SW480 (cell line): Measurements from ENCODE around the gene OSBPL10.
"Not testable (repeated sequence)": the region's sequence is repeated elsewhere in the genome, so short reads cannot be mapped to it uniquely, and the experiment has no call there.

Source experiments
- DNase-seq: peaks from one replicate; pipeline ENCODE4 v3.0.0-alpha.2; 2016; ENCODE audit warnings: low spot score

The OSBPL10 gene

DNA sequence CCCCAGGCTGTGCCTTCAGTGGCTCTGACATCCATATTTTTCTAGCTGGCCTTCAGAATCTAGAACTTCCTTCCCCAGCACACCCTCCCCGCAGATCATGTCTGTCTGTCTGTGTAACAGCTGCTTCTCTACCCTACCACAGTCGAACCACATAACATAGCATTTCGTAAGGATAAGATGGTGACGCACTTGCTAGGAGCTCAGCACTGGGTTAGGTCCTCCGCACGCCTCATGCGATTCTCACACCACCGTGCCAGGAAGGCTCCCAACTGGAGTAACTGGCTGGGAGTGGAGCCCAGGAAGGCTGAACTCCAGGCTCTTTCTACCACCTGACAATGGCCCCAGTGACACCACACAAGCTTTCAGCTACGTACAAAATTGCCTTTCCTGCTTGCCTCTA lies 279.8 kb downstream of the OSBPL10 start:
- no peak for DNase-seq

DNA sequence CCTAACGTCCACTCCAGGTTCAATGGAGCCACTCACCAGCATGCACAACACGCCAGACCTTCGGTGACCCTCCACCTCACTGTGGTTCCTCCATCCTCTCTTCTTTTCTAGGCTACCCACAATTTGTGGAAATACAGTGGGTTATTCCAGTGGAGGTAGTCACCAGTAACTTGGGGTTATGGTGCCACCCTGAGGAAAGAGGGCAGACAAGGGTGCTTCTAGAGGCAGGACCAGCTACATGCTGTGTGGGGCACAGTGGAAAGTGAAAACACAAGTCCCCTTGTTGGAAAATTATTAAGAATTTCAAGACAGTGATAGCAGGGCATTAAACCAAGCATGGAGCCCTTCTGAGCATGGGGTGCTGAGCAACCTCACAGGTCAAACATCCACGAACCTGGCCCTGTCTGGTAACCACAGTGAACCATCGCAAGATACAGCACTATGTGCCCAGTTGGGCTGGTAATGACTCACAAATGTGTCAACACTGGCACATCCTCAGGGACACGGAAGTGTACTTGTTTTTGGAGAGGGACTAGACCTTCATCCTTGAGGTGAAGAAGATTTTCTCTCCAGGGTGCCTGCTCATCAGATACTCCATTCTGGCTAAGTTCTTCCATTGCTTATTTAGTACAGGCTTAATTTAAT lies 281.6 kb downstream of the OSBPL10 start:
- DNase-seq, result no peak

DNA sequence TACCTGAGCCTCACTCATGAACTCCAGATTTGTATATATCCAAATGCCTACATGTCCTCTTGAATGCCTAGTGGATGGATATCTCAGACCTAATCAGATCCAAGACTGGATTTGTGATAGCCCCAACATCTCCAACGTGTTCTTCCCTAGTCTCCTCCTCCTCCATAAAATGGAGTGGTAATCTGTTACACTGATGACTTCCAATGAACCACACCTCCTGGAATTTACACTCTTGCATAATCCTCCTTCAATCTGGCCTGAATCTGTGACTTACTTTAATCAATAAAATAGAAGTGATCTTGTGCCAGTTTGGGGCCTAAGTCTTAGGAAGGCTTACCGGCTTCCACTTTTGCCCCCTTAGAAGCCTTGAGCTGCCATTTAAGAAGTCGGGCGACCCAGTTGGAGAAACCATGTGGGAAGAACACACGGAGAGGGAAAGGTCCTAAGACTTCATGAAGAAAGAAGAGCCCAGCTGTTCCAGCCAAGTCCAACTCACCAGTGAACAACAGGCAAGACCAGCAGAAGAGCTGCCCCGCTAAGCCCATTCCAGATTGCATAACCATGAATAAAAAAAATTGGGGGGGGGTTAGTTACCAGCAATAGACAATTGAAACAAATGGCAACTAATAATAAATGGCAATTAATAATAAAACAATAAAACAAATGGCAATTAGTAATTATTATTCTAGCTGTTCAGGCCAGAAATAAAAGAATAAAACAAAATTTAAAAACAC lies 284.1 kb downstream of the OSBPL10 start:
- no peak for DNase-seq

DNA sequence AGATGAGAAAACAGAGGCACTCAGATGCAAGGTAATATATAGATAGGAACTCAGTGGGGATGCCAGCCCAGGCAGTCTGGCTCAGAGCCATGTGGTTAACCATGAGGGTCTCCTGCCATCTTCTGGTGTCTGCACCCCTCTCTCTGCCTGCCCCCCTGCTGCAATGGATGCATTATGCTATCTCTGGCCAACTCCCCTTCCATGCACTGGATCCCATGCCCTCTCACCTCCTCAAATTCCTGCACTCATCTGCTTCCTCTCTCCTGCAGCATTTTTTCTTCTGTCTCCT lies 285.1 kb downstream of the OSBPL10 start:
- DNase-seq, result no peak

DNA sequence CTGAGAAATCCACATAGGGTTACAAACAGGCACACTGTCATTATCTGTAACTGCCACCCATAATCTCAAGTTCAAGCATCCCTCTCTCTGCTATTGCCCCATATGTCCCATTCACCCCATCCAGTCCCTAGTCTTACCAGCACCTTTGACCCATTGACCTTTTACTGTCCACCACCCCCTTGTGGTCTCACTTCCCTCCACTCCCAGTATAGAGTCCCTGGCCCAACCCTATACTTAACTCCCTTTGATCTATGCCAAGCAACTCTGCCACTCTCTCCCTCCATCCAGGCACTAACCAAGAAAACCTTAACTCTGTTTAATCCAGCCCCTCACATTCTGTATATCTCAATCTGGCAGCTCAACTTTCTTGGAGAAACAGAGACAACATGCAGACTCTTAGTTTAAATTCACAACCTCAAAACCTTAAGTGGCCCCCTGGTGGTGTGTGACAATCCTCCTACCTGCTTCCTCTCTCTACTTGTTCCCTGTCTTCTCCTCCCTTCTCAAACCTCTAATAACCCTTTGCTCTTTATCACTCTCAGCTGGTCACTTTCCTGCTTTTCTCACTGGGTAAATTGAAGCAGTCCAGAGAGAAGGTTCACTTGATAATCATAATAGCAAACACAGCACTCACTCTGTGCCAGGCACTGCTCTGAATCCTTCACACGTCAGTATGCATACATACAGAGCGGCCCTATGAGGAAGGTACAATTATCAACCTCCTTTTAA lies 285.6 kb downstream of the OSBPL10 start:
- no peak for DNase-seq

DNA sequence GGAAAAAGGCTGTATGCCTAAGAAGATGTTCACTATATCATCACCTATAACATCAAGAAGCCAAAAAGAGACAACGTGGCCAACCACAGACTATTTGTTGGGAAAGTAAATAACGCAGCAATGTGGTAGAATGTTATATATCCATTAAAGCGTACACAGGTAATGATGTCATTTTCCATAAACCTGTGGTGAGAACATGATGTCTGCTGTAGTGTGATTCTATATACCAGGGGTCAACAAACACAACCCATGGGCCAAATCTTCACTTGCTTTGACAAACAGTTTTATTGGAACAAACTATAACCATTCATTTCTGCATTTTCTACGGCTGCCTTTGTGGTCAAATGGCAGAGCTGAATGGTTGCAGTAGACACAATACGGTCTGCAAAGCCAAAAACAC lies 287.7 kb downstream of the OSBPL10 start:
- DNase-seq, result no peak

DNA sequence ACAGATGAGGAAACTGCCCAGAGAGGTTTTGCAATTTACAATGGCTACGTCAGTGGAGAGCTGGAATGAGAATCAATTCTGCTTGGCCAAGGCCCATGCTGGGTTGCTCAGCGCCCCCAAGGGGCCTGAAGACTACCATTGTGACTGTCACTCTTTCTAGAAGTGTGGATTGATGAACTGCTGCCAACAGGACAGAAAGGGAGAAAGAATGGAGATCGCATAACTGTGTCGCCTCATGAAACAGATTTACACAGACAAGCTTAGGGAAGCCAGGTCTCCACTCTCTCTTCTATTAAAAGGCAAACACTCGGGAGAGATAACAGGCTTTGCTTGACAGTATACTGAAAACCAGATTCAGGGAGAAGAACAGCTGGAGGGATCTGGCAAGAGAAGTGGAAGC lies 288.3 kb downstream of the OSBPL10 start:
- no peak for DNase-seq

DNA sequence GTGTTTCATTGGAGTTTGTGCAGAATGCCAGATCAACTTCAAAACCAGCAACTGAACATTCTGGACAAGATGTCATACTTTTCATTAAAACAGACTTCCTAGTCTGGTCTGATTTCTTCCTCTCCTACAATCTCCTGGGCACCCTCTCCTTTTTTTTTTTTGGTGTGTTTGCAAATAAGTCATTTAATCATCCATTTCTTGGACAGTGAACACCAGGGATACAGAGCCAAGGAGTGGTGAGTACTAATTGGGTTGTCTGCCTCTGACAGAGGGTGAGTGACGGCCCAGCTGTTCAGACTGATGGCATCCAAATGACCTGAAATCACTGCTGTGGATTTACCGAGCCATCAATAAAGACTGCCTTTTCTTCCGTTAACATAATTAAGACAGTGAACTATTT lies 290.3 kb downstream of the OSBPL10 start:
- no peak for DNase-seq

DNA sequence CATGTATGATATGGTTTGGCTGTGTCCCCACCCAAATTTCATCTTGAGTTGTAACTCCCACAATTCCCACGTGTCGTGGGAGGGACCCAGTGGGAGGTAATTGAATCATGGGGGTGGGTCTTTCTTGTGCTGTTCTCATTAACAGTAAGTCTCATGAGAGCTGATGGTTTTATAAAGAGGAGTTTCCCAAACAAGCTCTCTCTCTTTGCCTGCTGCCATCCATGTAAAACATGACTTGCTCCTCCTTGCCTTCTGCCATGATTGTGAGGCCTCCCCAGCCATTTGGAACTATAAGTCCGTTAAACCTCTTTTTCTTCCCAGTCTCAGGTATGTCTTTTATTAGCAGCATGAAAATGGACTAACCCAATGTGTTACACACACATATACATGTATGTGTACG lies 291.5 kb downstream of the OSBPL10 start:
- DNase-seq, result not testable (repeated sequence)

DNA sequence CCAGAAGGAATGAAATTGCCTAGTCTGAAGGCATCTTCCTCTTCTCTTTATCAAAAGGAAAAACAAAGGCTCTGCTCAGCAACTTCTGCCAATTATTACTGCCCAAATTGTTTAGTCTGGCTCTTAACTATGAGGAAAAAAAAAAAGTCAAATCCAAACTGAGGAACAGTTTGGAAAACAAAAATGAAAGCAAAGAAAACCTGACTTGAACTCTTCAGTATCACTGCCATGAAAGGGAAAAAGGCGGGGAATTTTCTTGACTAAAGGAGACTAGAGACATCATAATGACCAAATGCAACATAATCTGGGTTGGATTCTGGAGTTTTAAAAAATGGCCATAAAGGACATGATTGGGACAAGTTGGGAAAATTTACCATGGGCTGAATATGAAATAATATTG lies 292.1 kb downstream of the OSBPL10 start:
- no peak for DNase-seq

DNA sequence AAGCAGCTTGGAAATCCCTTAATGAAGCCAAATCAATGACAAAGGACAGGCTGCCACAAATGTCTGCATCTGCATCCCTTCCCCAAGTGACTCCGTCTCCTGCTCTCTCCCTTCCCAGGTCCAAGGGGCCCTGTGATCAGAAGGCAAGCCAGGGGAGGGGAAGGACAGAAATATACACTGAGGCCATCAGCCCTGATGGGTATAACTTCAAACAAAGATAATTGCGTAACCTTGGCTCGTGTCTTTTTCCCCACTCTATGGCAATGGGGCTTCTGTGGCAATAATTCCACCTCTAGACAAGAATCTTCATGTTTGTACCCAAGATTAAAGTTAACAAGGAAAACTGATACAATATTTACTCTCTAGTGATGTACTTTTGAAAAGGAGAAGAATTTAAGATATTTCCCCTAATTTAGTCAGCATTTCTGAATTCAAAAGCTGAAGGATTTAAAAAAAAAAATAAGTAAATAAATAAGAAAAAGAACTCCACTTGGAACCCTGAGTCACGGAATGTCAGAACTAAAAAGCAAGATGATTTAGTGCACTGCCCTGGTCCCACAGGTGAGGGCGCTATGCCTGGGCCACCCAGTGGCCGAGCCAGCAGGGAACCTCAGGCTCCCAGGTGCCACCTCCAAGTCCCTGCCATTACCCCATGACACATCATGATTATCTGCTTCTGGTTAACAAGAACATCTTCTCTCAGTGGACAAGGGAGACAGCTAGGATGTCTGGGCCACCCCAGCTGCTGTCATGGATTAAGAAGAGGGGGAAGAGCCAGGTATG lies 293.9 kb downstream of the OSBPL10 start:
- DNase-seq, result no peak

DNA sequence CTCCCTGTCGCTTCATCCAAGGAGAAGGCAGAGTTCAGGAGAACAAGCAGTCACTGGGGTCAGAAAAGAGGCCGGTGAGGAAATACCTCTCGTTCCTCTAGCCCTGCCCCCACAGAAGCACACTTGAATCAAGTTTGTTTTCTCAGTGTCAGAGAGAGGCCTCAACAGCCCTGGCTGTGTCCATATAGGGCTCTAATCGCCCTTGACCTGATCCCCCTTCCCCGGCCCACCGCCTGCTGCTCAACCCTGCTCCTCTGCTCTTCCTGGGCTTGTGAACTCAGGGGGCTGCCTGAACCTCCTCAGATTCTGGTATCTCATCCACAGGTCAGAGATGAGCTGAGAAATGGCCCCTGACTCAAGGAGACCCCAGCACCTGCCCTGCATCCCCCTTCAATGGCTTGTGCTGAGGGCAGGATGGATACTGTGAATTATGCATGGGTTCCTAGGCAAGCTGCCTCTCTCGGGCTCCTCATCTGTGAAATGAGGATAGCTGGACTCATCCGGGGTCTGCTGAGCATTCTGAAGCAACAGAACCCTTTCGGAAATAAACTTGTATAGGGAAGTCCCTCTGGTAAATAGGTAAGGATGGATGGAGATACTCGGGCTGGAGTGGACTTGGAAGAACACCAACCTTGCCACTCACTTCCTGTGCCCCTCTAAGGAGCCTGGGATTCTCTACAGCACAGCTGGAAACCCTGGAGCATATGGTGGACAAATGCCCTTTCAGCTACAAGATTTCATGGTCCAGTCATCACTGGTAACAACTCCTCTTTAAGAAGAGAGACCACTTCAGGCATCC lies 300.8 kb downstream of the OSBPL10 start:
- DNase-seq, result no peak

DNA sequence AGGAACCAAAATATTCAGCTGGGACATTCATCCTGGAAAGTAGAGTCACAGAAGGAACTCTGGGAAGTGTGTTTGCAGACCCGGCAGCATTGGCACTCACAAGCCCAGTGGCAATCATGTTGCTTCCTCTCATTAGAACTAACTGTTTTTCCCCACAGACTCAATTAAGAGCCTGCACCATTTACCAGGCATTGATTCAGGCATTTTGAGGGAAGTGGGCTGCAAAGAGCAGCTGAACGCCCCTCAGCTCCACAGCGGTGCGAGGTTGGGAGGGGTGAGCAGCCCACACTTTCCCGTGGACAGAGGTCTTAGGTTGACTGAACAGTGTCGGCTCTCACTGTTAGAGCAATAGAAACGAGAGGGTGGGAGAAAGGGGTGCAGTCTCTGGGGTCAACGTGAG lies 304.5 kb downstream of the OSBPL10 start:
- DNase-seq, result no peak

DNA sequence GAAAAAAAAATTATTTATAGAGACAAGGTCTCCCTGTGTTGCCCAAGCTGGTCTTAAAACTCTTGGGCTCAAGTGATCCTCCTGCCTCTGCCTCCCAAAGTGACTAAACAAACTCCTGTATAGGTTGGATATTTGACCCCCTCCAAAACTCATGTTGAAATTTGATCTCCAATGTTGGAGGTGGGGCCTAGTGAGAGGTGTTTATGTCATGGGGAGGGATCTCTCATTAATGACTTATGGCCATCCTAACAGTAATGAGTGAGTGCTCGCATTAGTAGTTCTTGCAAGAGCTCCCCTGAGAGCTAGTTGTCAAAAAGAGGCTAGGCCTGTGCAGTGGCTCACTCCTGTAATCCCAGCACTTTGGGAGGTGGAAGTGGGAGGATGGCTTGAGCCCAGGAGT lies 307.1 kb downstream of the OSBPL10 start:
- no peak for DNase-seq

DNA sequence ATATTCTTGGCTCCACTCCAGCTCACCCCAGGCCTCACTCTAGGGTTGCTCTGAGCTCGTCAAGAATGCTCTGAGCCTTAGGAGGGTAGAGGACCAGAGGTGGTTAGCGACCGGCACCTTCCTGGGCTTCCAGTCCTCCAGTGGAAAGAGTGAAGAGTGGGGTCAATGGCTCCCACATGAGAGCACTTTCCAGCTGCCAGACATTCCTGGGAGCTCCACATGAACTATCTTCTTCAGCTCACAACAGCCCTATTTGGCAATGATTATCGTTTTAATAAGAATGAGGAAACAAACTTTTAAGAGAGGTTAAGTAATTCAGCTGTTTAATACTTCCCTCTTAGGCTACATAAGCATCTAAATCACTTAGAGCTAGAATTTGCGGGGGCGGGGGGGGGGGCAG lies 309.1 kb downstream of the OSBPL10 start:
- DNase-seq, result no peak

DNA sequence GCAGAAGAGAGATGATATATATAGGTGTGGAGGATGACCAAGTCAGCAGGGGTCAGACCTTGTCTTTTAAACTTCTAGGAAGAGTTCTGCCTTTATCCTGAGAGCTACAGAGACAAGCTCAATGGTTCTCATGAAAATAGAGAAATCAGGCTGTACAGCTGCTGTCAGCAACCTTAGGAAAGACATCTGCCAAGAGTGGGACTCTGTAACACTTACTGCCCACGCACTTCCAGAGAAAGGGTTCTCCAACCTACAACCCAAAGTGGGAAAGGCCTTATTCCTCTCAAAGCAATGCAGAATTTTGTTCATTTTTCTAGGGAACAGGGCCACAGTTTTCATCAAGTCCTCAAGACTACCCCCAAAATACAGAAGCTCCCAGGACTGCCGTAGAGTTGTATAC lies 309.6 kb downstream of the OSBPL10 start:
- no peak for DNase-seq

DNA sequence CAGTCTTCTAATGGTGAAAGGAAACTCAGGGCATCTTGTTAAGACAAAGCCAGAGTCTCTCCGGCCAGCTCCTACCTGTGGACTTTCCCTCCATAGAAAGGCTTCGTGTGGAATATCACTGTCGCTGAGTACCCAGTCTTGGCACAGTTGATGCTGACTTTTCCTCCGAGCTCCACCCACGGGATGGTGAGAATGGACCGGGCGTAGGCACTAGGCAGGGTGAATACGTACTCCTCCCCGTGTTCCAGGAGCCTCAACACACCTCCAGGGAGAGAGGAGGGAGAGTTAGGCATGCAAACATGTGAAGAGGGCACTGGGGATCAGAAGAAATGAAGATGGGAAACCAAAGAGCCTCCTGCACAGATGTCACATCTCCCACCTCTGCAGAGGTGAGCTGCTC lies 310.3 kb downstream of the OSBPL10 start:
- no peak for DNase-seq

DNA sequence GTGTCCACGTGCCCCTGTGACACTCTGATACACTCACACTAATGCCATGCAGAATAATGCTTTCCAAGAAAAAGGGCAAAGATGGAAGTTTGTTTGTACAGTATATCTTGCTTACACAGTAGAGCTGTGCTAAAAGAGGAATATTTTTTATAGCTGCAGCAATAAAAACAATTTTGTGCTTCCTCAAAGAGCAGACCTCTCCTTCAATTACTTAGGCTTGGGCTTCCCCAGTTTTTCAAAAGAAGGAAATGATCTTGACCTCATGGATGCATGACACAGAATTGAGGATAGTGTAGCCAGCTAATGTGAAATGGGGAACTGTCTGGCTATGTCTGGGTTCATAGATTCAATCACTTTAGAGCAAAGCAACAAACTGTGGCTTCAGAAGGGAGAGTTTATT lies 310.9 kb downstream of the OSBPL10 start:
- no peak for DNase-seq

DNA sequence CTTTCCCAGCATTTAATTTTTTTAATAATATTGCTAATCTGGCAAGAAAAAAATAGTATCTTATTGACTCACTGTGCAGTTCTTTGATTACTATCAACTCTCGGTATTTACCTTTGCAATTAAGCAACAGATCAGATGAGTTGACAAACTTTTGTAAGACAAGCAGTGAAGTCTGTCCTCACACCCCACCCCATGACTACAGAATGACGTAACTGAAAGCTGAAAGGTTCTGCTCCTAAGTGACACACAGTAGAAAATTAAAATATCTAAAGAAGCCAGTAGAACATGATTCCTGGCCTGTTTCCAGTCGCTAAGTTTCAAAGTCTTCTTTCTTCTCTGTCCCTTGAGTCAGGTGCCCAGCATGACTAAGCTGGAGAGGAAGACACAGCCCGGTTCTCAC lies 312.8 kb downstream of the OSBPL10 start:
- no peak for DNase-seq

DNA sequence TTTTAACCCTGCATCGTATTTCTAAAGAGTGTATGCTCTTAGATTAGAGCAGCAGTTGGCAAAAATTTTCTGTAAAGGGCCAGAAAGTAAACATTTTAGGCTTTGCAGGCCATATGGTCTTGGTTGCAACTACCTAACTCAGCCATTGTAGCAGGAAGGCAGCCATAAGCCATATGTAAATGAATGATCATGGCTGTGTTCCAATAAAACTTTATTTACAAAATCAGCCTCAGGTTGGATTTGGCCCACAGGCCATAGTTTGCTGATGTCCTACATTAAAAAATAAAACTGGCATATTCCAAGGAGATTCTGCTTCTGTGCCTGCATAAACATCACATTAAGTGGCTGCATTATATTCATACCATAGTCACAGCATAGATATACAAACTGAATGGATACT lies 313.5 kb downstream of the OSBPL10 start:
- no peak for DNase-seq

DNA sequence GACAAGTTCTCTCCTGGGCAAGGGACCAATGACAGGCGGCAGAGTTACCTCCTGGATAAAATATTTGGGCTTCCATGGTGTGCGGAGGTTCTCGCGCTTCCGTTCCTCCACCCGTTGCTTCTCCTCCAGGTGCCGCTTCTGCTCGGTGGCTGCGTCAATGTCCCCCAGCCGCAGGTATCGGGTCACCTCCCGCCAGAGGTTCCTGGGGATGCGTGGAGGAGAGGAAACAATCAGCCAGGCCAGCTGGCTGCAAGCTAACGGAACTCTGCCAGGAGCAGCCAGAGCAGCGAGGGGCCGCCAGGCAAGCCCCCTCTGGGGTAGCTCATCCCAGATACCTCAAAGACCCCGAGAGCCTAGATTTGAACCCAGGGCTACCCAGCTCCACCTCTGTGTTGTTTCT lies 317.0 kb downstream of the OSBPL10 start:
- DNase-seq, result no peak
